ENCODE measurements around the gene GNB2. TPM values are rescaled to one million over a fixed set of nuclear protein-coding genes. Genes with fewer than 3 reads are reported as not detected.

GNB2 gene
- total RNA-seq, 2 donors from 2014 or later = 181 to 271 TPM

- Mint-ChIP-seq H3K9me3 (no peaks in the 10 kb centered on the region), H3K27ac (no peak overlapping the region), H3K36me3 (ENCODE audit: low read depth) (peaks cover 79% of the 10 kb centered on the region), H3K4me3 (no peak overlapping the region), H3K4me1 (peaks cover 13% of the 10 kb centered on the region), H3K27me3 (no peaks in the 10 kb centered on the region)
- no peak for ATAC-seq (replicated peaks)
Measured at GRCh38 chr7:100682991-100683658, 9.6 kb downstream of the GNB2 start.

GRCh38 chr7:100683659-100684533 lies 10.4 kb downstream of the GNB2 start:
- H3K4me1 Mint-ChIP-seq = peaks cover 9% of the 10 kb centered on the region
- H3K36me3 Mint-ChIP-seq (ENCODE audit: low read depth) = peaks cover 78% of the 10 kb centered on the region
- H3K27me3 Mint-ChIP-seq = no peaks in the 10 kb centered on the region
- no peak overlapping the region for H3K27ac Mint-ChIP-seq
- ATAC-seq (replicated peaks) = no peak
- H3K9me3 Mint-ChIP-seq = no peaks in the 10 kb centered on the region
- H3K4me3 Mint-ChIP-seq = no peak overlapping the region

DNA sequence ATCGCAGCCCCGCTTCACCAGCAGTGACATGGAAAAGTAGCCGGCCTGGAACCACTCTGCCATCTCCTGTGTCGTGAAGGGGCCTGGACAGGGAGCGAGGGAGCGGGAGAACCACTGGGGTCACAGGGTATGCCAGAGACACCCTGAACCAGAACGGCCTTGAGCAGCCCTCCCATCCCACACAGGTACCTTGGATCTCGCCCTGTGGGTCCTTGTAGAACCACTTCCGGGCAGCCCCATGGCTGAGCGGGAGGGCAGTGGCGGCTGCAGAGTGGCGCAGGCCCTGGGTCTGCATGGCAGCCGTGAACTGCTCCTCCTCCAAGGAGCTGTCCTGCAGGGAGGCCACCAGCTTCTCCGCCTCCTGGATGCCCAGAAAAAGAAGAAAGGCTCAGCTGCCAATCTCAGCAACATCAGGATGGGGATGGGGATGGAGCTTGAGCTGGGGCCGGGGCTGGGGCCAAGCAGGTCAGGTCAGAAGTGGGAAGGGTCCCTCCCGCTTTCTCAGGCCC lies 11.0 kb downstream of the GNB2 start:
- Mint-ChIP-seq H3K4me1 (peaks cover 5% of the 10 kb centered on the region), H3K27me3 (no peaks in the 10 kb centered on the region), H3K4me3 (no peak overlapping the region), H3K9me3 (no peaks in the 10 kb centered on the region), H3K36me3 (ENCODE audit: low read depth) (peaks cover 78% of the 10 kb centered on the region), H3K27ac (no peak overlapping the region)
- ATAC-seq (replicated peaks) = no peak

DNA sequence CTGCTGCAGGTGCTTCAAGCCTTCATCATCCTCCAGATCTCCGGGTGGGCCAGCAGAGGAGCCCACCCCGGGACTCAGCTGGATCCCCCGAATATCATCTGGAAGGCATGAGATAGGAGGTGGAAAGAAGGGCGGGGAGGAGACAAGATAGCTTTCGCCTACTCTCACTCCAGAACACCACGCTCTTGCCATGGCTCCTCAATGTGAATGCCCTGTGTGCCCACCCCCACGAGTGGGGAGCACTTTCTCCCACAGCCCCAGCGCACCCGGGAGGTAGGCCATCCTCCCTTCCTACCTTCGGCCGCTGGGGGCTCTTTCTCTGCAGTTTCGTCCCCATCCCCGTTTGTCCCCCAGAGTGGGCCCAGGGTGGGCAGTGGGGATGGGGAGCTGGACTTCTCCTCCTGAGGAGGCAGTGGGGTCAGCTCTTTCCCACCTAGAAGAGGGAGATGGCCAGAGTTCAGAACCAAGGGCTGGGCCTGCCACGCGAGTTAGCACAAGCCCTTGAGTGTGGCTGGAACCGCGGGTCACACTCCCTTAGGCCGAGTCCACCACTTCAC lies 11.6 kb downstream of the GNB2 start:
- Mint-ChIP-seq H3K27ac (no peak overlapping the region), H3K27me3 (no peaks in the 10 kb centered on the region), H3K36me3 (ENCODE audit: low read depth) (peaks cover 78% of the 10 kb centered on the region), H3K4me1 (peaks cover 2% of the 10 kb centered on the region), H3K4me3 (no peak overlapping the region), H3K9me3 (no peaks in the 10 kb centered on the region)
- no peak for ATAC-seq (replicated peaks)

DNA sequence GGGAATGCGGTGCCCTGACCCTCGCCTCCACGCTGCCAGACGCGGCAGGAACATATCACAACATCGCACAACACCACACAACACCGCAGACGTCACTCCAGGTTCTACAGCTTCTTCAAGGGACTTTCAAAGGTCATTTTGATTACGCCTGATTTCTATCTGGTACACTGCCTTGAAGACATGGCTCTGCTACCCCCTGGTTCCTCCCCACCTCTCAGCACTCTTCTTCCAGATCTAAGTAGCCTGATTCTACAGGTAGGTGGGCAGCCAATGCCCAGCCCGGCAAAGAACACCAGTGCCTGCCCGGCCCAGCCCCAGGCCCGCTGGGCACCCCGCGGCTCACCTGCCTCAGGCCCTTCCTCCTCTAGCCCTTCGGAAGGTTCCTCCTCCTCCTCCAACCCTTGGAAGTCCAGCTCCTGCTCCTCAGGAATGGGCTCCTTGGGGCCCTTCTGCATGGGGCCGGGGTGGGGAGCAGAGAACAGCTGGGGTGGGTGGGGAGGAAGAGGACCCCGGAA lies 12.1 kb downstream of the GNB2 start:
- ATAC-seq (replicated peaks) = no peak

GRCh38 chr7:100686201-100686821 lies 12.8 kb downstream of the GNB2 start:
- Mint-ChIP-seq H3K27me3 (no peaks in the 10 kb centered on the region), H3K4me3 (no peak overlapping the region), H3K27ac (no peak overlapping the region), H3K9me3 (no peaks in the 10 kb centered on the region), H3K36me3 (ENCODE audit: low read depth) (peaks cover 72% of the 10 kb centered on the region), H3K4me1 (no peaks in the 10 kb centered on the region)
- ATAC-seq (replicated peaks) = no peak

More for the DNA sequence above, 12.1 kb downstream of the GNB2 start:
- H3K4me1 Mint-ChIP-seq = no peaks in the 10 kb centered on the region
- H3K4me3 Mint-ChIP-seq = no peak overlapping the region
- H3K27ac Mint-ChIP-seq = no peak overlapping the region
- peaks cover 74% of the 10 kb centered on the region for H3K36me3 Mint-ChIP-seq (ENCODE audit: low read depth)
- H3K9me3 Mint-ChIP-seq = no peaks in the 10 kb centered on the region
- H3K27me3 Mint-ChIP-seq = no peaks in the 10 kb centered on the region

- H3K9me3 Mint-ChIP-seq = no peaks in the 10 kb centered on the region
- peaks cover 71% of the 10 kb centered on the region for H3K36me3 Mint-ChIP-seq (ENCODE audit: low read depth)
- H3K4me1 Mint-ChIP-seq = peaks cover 4% of the 10 kb centered on the region
- no peaks in the 10 kb centered on the region for H3K27me3 Mint-ChIP-seq
- no peak overlapping the region for H3K4me3 Mint-ChIP-seq
- no peak for ATAC-seq (replicated peaks)
- H3K27ac Mint-ChIP-seq = no peak overlapping the region
Measured at GRCh38 chr7:100686822-100687211, 13.3 kb downstream of the GNB2 start.

DNA sequence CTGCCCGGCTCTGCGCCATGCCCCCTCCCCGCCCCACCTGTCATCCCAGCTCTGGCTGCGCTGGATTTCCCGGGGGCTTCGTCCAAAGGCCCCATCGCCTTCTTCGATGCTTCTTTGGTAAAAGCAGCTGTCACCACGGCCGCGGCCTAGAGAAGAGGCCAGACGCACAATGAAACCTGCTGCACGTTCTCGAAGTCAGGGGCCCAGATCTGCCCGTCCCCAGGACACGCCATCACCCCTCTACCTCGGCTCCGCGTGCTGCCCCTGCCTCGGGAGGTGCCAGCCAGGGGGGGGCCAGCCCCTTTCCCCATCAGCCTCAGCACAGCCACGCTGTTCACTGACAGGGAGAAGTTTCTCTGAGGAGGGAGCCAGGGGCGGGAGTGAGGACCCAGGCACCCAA lies 13.7 kb downstream of the GNB2 start:
- Mint-ChIP-seq H3K9me3 (no peaks in the 10 kb centered on the region), H3K36me3 (ENCODE audit: low read depth) (peaks cover 74% of the 10 kb centered on the region), H3K27me3 (no peaks in the 10 kb centered on the region), H3K4me1 (peaks cover 8% of the 10 kb centered on the region), H3K4me3 (no peak overlapping the region), H3K27ac (no peak overlapping the region)
- ATAC-seq (replicated peaks) = no peak

GRCh38 chr7:100687751-100688300 lies 14.3 kb downstream of the GNB2 start:
- H3K4me3 Mint-ChIP-seq = no peak overlapping the region
- no peak overlapping the region for H3K27ac Mint-ChIP-seq
- H3K4me1 Mint-ChIP-seq = peaks cover 14% of the 10 kb centered on the region
- H3K9me3 Mint-ChIP-seq = no peaks in the 10 kb centered on the region
- no peaks in the 10 kb centered on the region for H3K27me3 Mint-ChIP-seq
- no peak for ATAC-seq (replicated peaks)
- H3K36me3 Mint-ChIP-seq (ENCODE audit: low read depth) = peaks cover 74% of the 10 kb centered on the region

DNA sequence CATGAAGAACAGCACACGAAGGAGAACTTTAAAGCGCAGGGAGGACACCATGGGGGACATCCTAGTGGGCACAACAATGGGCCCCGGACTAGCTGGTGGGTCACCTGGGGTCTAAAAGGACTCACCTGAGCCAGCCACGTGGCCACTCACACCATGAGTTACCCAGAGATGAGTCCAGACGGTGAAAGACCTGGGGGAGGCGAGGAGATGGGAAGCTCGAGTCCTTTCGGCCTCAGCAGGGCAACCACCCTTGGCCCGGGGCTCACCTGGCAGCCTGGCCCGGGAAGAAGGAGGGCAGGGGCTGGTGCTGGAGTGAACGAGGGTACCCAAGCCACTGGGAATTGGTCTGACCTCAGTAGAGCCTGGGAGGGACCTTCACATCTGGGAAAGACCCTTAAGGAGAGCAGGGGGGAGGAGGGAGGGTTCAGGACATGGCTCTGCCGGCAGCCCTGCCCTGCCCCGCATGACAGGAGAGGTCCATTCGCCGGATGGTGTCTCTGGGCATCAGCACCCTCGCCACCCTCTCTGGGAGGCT lies 14.9 kb downstream of the GNB2 start:
- H3K27me3 Mint-ChIP-seq = no peaks in the 10 kb centered on the region
- H3K9me3 Mint-ChIP-seq = no peaks in the 10 kb centered on the region
- H3K4me1 Mint-ChIP-seq = peaks cover 17% of the 10 kb centered on the region

GRCh38 chr7:100689230-100690135 lies 15.9 kb downstream of the GNB2 start:
- ATAC-seq (replicated peaks) = no peak
- no peak overlapping the region for H3K4me3 Mint-ChIP-seq
- no peaks in the 10 kb centered on the region for H3K9me3 Mint-ChIP-seq
- H3K27ac Mint-ChIP-seq = peak overlapping the region; percentile 63
- H3K36me3 Mint-ChIP-seq (ENCODE audit: low read depth) = peaks cover 73% of the 10 kb centered on the region
- no peaks in the 10 kb centered on the region for H3K27me3 Mint-ChIP-seq
- peaks cover 17% of the 10 kb centered on the region for H3K4me1 Mint-ChIP-seq

More for the DNA sequence above, 14.9 kb downstream of the GNB2 start:
- Mint-ChIP-seq H3K27ac (peak overlapping the region; percentile 63), H3K36me3 (ENCODE audit: low read depth) (peaks cover 76% of the 10 kb centered on the region), H3K4me3 (no peak overlapping the region)
- ATAC-seq (replicated peaks) = no peak

- Mint-ChIP-seq H3K4me1 (peaks cover 23% of the 10 kb centered on the region), H3K36me3 (ENCODE audit: low read depth) (peaks cover 52% of the 10 kb centered on the region), H3K27ac (peak overlapping the region; percentile 89), H3K4me3 (peak overlapping the region; percentile 89), H3K27me3 (no peaks in the 10 kb centered on the region), H3K9me3 (no peaks in the 10 kb centered on the region)
- ATAC-seq (replicated peaks) = peak; percentile 81
Measured at GRCh38 chr7:100691676-100692577, 18.4 kb downstream of the GNB2 start.
